Left ventricle myocardium superior (tissue), 1 donor: Measurements from ENCODE around the gene PSD2. TPM values are rescaled to one million over a fixed set of nuclear protein-coding genes. Genes with fewer than 3 reads are reported as not detected.

ENCODE experiments used
- ATAC-seq: fragments of 200-7000 bp; cut with Tn5 transposase; one replicate; pipeline ENCODE4 v1.9.1; 2020; ENCODE audit warnings: mild to moderate bottlenecking, moderate library complexity
- DNase-seq: peaks from one replicate; pipeline ENCODE4 v3.0.0-alpha.2; 2020
- intact Hi-C: fragments of 100-400 bp; cut with micrococcal nuclease; formaldehyde crosslinking; loops from one replicate; pipeline ENCODE4 v1.11.0; 2022
- total RNA-seq: library from RNA; stranded (reverse); fragmentation: NEBNext Ultra II Directional; extraction: Animal tissue kit (Norgen Biotek cat#: 25700); gene quantifications from one replicate; pipeline ENCODE4 v1.2.1, GENCODE V29; 2021
- donor health status: DM: no; HTN: yes; CAD: no; lungs with severe emphysema.

PSD2 gene
- total RNA-seq, 1 donor from 2014 or later = not detected

DNA sequence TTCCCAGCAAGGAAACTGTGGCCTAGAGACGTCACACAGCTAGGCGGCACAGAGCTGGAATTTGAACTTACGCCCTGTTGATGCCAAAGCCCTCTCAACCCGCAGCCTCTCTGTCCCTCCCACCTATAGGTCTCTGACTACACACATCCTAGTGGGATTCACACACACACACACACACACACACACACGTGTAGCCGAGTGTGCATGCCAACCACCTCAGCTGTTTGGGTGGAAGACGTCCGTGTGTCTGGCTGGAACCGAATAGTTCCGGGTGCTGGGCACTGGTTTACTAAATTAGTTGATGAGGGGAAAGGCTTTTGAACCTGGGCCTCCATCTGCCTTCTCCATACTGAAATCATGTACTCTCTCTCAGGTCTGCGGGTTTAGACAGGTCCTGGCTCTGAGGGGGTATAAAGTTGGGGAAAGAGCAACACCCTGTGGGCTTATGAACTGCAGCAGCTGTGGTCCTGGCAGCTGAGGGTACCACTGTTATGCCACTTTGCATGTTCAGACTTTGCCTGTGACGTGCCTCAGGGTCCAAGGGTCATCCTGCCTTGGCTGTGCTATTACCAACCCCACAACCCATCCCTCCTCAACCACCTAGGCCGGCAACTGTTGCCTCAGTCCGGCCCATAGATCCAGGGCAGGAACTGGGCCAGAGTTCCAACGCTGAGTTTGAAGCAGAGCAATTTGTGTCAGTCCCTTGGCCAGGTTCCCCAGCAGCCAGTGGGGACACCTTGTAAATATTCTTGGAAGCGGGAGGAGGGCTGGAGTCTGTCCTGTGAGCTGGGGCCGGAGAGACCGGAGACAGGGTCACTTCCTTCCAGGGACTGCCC is 50.5 kb downstream of the PSD2 start:
- DNase-seq (peak; percentile 39), ATAC-seq (peak; percentile 43)
- intact Hi-C loops = no loop called here

- intact Hi-C loops = no loop called here
- peak; percentile 16 for DNase-seq
- ATAC-seq = no peak
Measured at GRCh38 chr5:139847091-139847490, 51.5 kb downstream of the PSD2 start.

DNA sequence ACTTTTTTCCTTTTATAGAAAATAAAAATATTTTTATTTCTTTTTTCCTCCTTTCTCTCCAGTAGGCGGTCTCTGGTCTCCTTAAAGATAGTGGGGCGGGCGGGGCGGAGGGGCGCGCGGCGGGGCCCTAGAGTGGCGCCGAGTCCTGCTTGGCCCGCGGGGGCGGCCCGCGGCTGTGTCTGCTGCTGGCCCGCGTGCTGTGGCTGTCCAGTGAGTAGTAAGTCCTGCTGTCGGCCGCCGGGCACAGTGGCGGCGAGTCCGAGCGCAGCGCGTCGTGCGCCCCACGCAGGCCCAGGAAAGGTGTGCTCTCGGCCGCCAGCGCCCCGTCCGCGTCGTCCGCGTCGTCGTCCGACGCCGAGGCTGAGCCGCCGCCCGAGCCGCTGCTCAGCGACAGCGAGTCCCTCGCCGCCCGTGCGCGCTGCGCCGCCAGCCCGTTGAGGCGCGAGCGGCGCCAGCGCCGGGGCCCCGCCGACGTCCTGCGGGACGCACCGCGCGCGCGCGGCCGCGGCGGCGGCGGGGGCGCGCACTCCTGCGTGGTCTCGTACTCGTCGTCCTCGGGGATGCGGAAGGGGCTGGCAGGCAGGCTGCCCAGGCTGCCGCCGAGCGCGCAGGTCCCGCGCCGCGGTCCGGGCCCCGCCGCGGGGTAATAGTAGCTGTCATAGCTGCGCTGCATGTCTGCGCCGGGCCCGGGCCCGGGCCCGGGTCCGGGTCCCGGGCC is 52.3 kb downstream of the PSD2 start:
- intact Hi-C loops = no loop called here
- ATAC-seq (peak; percentile 76), DNase-seq (peak; percentile 82)

- intact Hi-C loops = no loop called here
- peak; percentile 36 for ATAC-seq
- peak; percentile 50 for DNase-seq
Measured at GRCh38 chr5:139848508-139849100, 53.0 kb downstream of the PSD2 start.

DNA sequence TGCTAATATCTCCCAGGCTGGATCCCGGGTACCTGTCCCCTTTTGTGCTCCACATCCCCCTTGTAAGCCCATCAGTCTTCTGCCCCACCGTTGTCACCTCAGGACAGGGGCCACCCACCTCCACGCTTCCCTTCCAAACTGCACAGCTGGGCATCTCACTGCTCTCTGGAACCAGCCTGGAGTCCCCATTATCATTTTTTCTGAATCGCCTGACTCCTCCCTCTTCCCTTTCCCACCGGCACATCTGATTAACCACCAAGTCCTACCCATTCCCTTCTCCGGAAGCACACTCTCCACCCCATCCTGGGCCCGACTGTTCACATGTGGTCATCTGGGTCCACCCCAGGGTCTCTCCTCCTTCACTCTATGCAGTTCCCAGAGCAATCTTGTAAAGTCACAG is 53.9 kb downstream of the PSD2 start:
- ATAC-seq (no peak), DNase-seq (peak; percentile 18)
- intact Hi-C loops = no loop called here

DNA sequence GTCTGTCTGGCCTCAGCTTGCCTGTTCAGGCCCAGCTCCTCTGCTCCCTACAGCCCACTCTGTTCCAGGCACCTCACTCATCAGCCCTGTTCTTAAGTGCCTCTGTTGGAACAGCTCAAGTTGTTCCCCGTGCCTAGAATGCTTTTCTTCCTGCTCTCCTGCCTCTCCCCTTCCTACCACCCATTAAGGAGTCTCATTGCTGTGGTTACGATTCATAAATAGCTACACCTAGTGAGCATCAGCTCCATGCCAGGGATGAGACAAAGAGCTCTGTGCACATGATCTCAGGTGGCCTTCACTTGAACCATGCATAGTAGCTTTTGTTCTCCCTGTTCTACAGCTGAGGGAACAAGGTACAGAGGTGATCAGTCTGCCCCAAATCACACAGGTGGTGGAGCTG is 54.3 kb downstream of the PSD2 start:
- intact Hi-C loops = no loop called here
- ATAC-seq (no peak), DNase-seq (no peak)

GRCh38 chr5:139850423-139851016 is 54.9 kb downstream of the PSD2 start:
- no peak for DNase-seq
- no peak for ATAC-seq
- intact Hi-C loops = no loop called here

GRCh38 chr5:139851558-139851957 is 56.0 kb downstream of the PSD2 start:
- ATAC-seq = no peak
- no peak for DNase-seq
- intact Hi-C loops = no loop called here

GRCh38 chr5:139852696-139853095 is 57.1 kb downstream of the PSD2 start:
- DNase-seq = peak; percentile 12
- ATAC-seq = no peak
- intact Hi-C loops = no loop called here

- ATAC-seq (no peak), DNase-seq (peak; percentile 8)
- intact Hi-C loops = no loop called here
Measured at GRCh38 chr5:139854029-139854605, 58.5 kb downstream of the PSD2 start.

- DNase-seq (peak; percentile 15), ATAC-seq (no peak)
- intact Hi-C loops = no loop called here
Measured at GRCh38 chr5:139854953-139855352, 59.3 kb downstream of the PSD2 start.

DNA sequence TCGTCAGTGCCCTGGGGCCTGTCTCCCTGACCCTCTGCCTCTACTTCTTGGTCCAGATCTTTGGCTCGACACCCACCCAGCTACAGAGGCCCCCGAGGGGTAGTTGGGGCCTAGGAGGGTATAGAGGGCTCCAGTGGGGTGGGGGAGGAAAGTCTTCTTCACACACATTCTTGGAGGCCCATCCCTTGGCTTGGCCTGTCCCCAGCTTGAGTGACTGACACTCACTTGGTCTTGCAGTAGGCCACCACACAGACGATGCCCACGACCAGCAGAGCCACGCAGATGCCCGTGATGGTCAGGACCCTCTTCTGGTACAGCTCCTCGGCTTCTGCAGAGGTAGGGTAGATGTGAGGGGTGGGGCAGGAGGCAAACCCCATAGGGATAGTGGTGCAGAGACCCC is 59.8 kb downstream of the PSD2 start:
- no peak for ATAC-seq
- intact Hi-C loops = no loop called here

DNA sequence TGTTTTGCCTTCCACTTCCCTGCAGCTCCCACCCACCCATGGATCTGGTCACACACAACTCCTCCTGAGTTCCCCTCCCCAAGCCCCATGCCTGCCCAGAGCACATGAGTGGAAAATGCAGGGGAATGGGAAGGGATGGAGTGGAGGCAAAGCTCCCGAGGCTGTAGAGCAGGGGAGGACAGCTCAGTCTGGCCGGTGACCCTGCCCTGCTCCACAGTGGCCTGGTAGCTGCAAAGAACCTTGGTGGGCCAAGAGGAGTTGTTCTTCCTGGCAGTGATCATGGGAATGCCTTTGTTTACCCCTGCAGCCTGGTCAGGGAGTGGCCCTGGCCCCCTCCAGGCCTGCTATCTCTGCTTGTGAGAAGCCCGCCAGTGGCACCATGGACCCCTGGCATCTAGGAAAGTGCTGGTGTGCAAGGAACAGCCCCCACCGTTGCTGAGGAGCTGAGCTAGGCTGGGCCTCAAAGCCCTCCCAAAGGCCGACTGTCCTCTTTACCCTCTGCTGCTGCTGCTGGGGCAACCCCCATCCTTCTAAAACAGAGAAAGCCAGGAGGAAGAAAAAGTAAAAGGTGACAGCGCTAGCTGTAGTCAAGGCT is 60.4 kb downstream of the PSD2 start:
- ATAC-seq (no peak), DNase-seq (peak; percentile 17)
- intact Hi-C loops = no loop called here

More for the DNA sequence above, 59.8 kb downstream of the PSD2 start:
- DNase-seq = peak; percentile 10

GRCh38 chr5:139856714-139857113 is 61.1 kb downstream of the PSD2 start:
- ATAC-seq (no peak), DNase-seq (peak; percentile 7)
- intact Hi-C loops = no loop called here

- peak; percentile 7 for DNase-seq
- no peak for ATAC-seq
- intact Hi-C loops = no loop called here
Measured at GRCh38 chr5:139859013-139859412, 63.4 kb downstream of the PSD2 start.

GRCh38 chr5:139861021-139861888 is 65.6 kb downstream of the PSD2 start:
- intact Hi-C loops = loop anchor here (10.0 kb wide), 2 partner anchors 76 to 104 kb away; no protein-coding TSS in a partner anchor
- DNase-seq (no peak), ATAC-seq (no peak)

DNA sequence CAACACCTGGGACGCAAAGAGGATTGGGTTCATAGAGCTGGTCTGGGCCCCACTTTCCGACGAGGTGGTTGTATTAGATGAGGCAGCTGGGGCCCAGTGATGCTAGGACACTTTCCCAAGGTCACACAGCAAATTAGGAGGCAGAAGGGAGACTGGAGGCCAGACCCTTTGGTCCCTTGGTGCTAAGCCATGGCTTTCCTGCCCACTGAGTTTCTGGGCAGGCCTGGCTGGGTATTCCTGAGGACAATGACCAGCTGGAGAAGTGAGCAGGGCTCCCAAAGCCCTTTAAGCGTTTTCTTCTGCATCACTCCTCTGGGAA is 66.2 kb downstream of the PSD2 start:
- no peak for DNase-seq
- no peak for ATAC-seq
- intact Hi-C loops = loop anchor here (10.0 kb wide), 2 partner anchors 77 to 103 kb away; no protein-coding TSS in a partner anchor

DNA sequence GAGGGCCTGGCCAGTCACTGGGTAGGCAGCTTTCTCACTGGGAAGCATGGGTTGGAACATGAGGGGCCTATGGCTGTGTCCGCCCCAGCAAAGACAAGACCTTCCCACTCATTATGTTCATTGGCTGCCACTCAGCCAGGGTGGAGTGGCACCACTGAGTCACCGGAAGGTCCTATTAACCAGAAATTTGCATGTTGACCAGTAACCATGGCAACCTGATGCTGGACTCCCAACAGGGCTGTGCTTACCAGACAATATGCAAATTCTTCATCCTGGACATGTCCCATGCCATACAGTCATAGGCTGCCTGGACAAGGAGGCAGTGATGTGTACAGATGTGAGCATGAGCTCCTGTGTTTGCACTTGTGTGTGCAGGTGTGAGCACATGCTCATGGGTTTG is 66.7 kb downstream of the PSD2 start:
- intact Hi-C loops = loop anchor here (10.0 kb wide), 2 partner anchors 78 to 102 kb away; no protein-coding TSS in a partner anchor
- DNase-seq (no peak), ATAC-seq (no peak)
